HCT116 (cell line): Measurements from ENCODE around the gene TSC1. TPM values are rescaled to one million over a fixed set of nuclear protein-coding genes. Genes with fewer than 3 reads are reported as not detected.

ENCODE experiments used
- ATAC-seq: fragments of 200-7000 bp; cut with Tn5 transposase; 2 replicates; pipeline ENCODE4 v1.9.1; 2020; ENCODE audit warnings: mild to moderate bottlenecking, moderate library complexity
- BruUV-seq: library from RNA; stranded (reverse); fragments of 400-500 nt; replicated peaks from 2 replicates; lab custom pipeline; 2021; lab: Mats Ljungman, UMichigan
- CTCF ChIA-PET: fragments of 300-600 bp; sonication (Branson Sonifier 250); formaldehyde crosslinking; loops from one replicate; lab custom pipeline; 2021; ENCODE audit warnings: antibody characterized with exemption; lab: Charles Lee
- POLR2A ChIA-PET: fragments of 300-600, 350-600 bp; sonication (Branson Sonifier 250); formaldehyde crosslinking; loops from one replicate; lab custom pipeline; 2021; ENCODE audit warnings: antibody characterized with exemption; lab: Charles Lee
- RAD21 ChIA-PET, 2 experiments: fragments of 300-600 bp; sonication (Branson Sonifier 250); formaldehyde crosslinking; loops; one replicate each; lab custom pipeline; 2023; ENCODE audit warnings: low total read pairs in 2 of 2; ENCODE audit not compliant: uncharacterized antibody in 2 of 2, unreplicated experiment in 2 of 2, low non-redundant PET in 1 of 2; lab: Charles Lee
- DNase-seq: peaks from one replicate; pipeline ENCODE4 v3.0.0-alpha.2; 2010; ENCODE audit warnings: low read depth, low spot score
- H2AFZ ChIP-seq: fragments of 200-600 bp; shearing (Covaris generic), sonication (generic); 2 replicates; pipeline ENCODE4 v1.6.1; 2017; ENCODE audit warnings: low read depth, mixed run types, mixed read lengths, antibody characterized with exemption, low read length; ENCODE audit not compliant: poor library complexity, severe bottlenecking
- H3K27ac ChIP-seq: 2 replicates; pipeline ENCODE4 v1.5.1; 2012; ENCODE audit warnings: low read depth, low read length
- H3K27me3 ChIP-seq: fragments of 200-600 bp; sonication (generic); 2 replicates; pipeline ENCODE4 v1.6.1; 2016; ENCODE audit warnings: mixed run types, low read length, mixed read lengths; ENCODE audit not compliant: insufficient read depth
- H3K36me3 ChIP-seq, 2 experiments: fragments of 200-500 bp in 1 of 2; fragments of 200-600 bp in 1 of 2; sonication (Bioruptor generic) in 1 of 2; sonication (generic) in 1 of 2; 2 replicates each; pipeline versions ENCODE4 v1.5.1 to v1.6.1; 2014 to 2016; ENCODE audit warnings: low read length in 2 of 2, inconsistent platforms in 1 of 2, mixed read lengths in 1 of 2, mixed run types in 1 of 2; ENCODE audit not compliant: insufficient read depth in 2 of 2, control insufficient read depth in 1 of 2
- H3K4me1 ChIP-seq, 2 experiments: fragments of 200-600 bp in 1 of 2; sonication (generic) in 1 of 2; 2 replicates each; pipeline versions ENCODE4 v1.5.1 to v1.6.1; 2012 to 2017; ENCODE audit warnings: low read length in 2 of 2, inconsistent platforms in 1 of 2, mild to moderate bottlenecking in 1 of 2, mixed read lengths in 1 of 2, mixed run types in 1 of 2, moderate library complexity in 1 of 2; ENCODE audit not compliant: insufficient read depth in 2 of 2, control insufficient read depth in 1 of 2
- H3K4me2 ChIP-seq: fragments of 200-600 bp; sonication (generic); 2 replicates; pipeline ENCODE4 v1.6.1; 2017; ENCODE audit warnings: mixed run types, low read length, mixed read lengths
- H3K4me3 ChIP-seq, 2 experiments: fragments of 200-600 bp in 1 of 2; sonication (generic) in 1 of 2; replicated peaks in 1 of 2; 2 replicates each; pipeline ENCODE4 v1.5.1; 2011 to 2016; ENCODE audit warnings: low read length in 2 of 2, control low read depth in 1 of 2, low read depth in 1 of 2, mild to moderate bottlenecking in 1 of 2, mixed read lengths in 1 of 2, mixed run types in 1 of 2
- H3K79me2 ChIP-seq: fragments of 200-600 bp; sonication (generic); 2 replicates; pipeline ENCODE4 v1.6.1; 2017; ENCODE audit warnings: mild to moderate bottlenecking, mixed run types, low read length, moderate library complexity, mixed read lengths; ENCODE audit not compliant: insufficient read depth
- H3K9ac ChIP-seq: fragments of 200-600 bp; sonication (generic); 2 replicates; pipeline ENCODE4 v1.6.1; 2016; ENCODE audit warnings: low read length, mixed read lengths
- H3K9me2 ChIP-seq: fragments of 200-600 bp; sonication (generic), shearing (Covaris generic); 2 replicates; pipeline ENCODE4 v1.6.1; 2017; ENCODE audit warnings: mixed run types, mild to moderate bottlenecking, moderate library complexity; ENCODE audit not compliant: insufficient read depth
- H3K9me3 ChIP-seq, 2 experiments: fragments of 200-500 bp in 1 of 2; fragments of 200-600 bp in 1 of 2; sonication (Bioruptor generic) in 1 of 2; sonication (generic) in 1 of 2; 2 replicates each; pipeline ENCODE4 v1.6.1; 2014 to 2017; ENCODE audit warnings: low read length in 2 of 2, mixed read lengths in 2 of 2, inconsistent platforms in 1 of 2, low read depth in 1 of 2, mild to moderate bottlenecking in 1 of 2, mixed run types in 1 of 2, moderate library complexity in 1 of 2; ENCODE audit not compliant: control insufficient read depth in 1 of 2, insufficient read depth in 1 of 2
- H4K20me1 ChIP-seq: fragments of 200-600 bp; sonication (generic), shearing (Covaris generic); 2 replicates; pipeline ENCODE4 v1.6.1; 2017; ENCODE audit warnings: mixed run types, mild to moderate bottlenecking, moderate library complexity; ENCODE audit not compliant: insufficient read depth
- CEBPB ChIP-seq: IDR thresholded peaks from 2 replicates; pipeline ENCODE4 v1.6.1; 2012; ENCODE audit warnings: low read depth
- EGR1 ChIP-seq: IDR thresholded peaks from 2 replicates; pipeline ENCODE4 v1.6.1; 2012; ENCODE audit warnings: low read depth
- EZH2 ChIP-seq: fragments of 200-600 bp; sonication (generic); IDR thresholded peaks from 2 replicates; pipeline ENCODE4 v1.6.1; 2017; ENCODE audit warnings: antibody characterized with exemption, mixed run types
- FOSL1 ChIP-seq: IDR thresholded peaks from 2 replicates; pipeline ENCODE4 v1.6.1; 2012; ENCODE audit warnings: low read depth
- POLR2A ChIP-seq: IDR thresholded peaks from 2 replicates; pipeline ENCODE4 v1.7.0; 2011; ENCODE audit warnings: borderline replicate concordance; ENCODE audit not compliant: insufficient read depth, insufficient read length; ENCODE audit errors: extremely low read depth
- RAD21 ChIP-seq: IDR thresholded peaks from 2 replicates; pipeline ENCODE4 v1.6.1; 2012; ENCODE audit warnings: low read depth, mild to moderate bottlenecking
- SIN3A ChIP-seq: IDR thresholded peaks from 2 replicates; pipeline ENCODE4 v1.6.1; 2012; ENCODE audit warnings: low read depth
- ZBTB33 ChIP-seq: IDR thresholded peaks from 2 replicates; pipeline ENCODE4 v1.6.1; 2011; ENCODE audit warnings: mild to moderate bottlenecking, low read length, moderate library complexity; ENCODE audit not compliant: insufficient replicate concordance; ENCODE audit errors: extremely low read depth
- ZFX ChIP-seq: fragments of 450-650 bp; IDR thresholded peaks from 2 replicates; pipeline ENCODE4 v1.6.1; 2017
- intact Hi-C: fragments of 100-400 bp; cut with micrococcal nuclease; formaldehyde crosslinking; loops from 2 replicates; pipeline ENCODE4 v1.10.0; 2022
- total RNA-seq: library from RNA; stranded (reverse); gene quantifications from one replicate; pipeline ENCODE4 v1.2.1, GENCODE V29; 2021; ENCODE audit not compliant: unreplicated experiment
- TF ChIP-seq, protein P1 (sequence below): IDR thresholded peaks from 2 replicates; pipeline ENCODE4 v1.6.1; 2012
- TF ChIP-seq, protein P2 (sequence below): IDR thresholded peaks from 2 replicates; pipeline ENCODE4 v1.6.1; 2012

Gene TSC1
- total RNA-seq, 1 experiment from 2014 or later: 34.5 TPM

- RAD21 ChIA-PET: no interaction called here
- no peak for TF ChIP-seq CEBPB
- no peak for TF ChIP-seq SIN3A
- TF ChIP-seq ZFX: no peak
- no peak for TF ChIP-seq RAD21
- TF ChIP-seq, protein P1, sequence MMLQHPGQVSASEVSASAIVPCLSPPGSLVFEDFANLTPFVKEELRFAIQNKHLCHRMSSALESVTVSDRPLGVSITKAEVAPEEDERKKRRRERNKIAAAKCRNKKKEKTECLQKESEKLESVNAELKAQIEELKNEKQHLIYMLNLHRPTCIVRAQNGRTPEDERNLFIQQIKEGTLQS: no peak
- TF ChIP-seq, all 23 proteins: peak for 0
- Histone ChIP-seq H3K36me3 (no peaks in the 10 kb centered on the region), H3K9me2 (no peaks in the 10 kb centered on the region), H3K9me3 (no peaks in the 10 kb centered on the region), H4K20me1 (no peaks in the 10 kb centered on the region), H3K27ac (no peak overlapping the region), H3K27me3 (peaks cover 4% of the 10 kb centered on the region; the same call in 1 of the 2 replicates), H3K79me2 (no peaks in the 10 kb centered on the region), H3K9ac (no peak overlapping the region), H3K4me1 (no peaks in the 10 kb centered on the region), H3K4me3 (no peak overlapping the region), H3K4me2 (no peak overlapping the region), H2AFZ (no peak overlapping the region)
- intact Hi-C loops: no loop called here
- ATAC-seq (no peak), DNase-seq (no peak)
- no TSS peak for BruUV-seq
- ChIA-PET POLR2A (no interaction called here), CTCF (no interaction called here)
These were observed 80.1 kb downstream of the TSC1 start for GRCh38 chr9:132864277-132864676.

DNA sequence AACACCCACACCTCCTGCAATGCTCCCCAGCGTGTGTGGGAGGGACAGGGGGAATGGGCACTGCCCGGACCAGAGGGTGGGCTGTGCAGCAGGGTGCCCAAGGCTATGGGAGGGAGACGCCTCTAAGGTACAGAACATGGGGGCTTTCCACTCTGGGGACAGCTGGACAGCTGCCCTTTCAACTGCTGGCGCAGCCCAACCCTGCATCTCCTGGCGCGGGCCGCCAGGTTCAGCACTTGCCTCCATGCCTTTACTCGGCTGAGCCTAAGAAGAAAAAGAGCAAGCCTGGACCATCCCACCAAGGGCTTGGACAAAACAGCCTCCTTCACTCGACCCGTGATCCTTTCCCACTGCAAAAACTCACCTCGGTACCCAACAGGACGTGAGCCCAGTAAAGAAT is 81.3 kb downstream of the TSC1 start:
- no peak overlapping the region for H3K4me2 ChIP-seq
- intact Hi-C loops: no loop called here
- no peak overlapping the region for H2AFZ ChIP-seq
- RAD21 ChIA-PET: no interaction called here
- POLR2A ChIA-PET: no interaction called here
- H3K79me2 ChIP-seq: no peaks in the 10 kb centered on the region
- H3K9ac ChIP-seq: no peak overlapping the region
- H4K20me1 ChIP-seq: no peaks in the 10 kb centered on the region
- H3K36me3 ChIP-seq: no peaks in the 10 kb centered on the region
- CTCF ChIA-PET: no interaction called here
- no peaks in the 10 kb centered on the region for H3K9me2 ChIP-seq
- no peaks in the 10 kb centered on the region for H3K9me3 ChIP-seq
- H3K4me3 ChIP-seq: no peak overlapping the region
- no peak overlapping the region for H3K27ac ChIP-seq
- ATAC-seq: no peak
- TF ChIP-seq POLR2A: no peak
- no peak for TF ChIP-seq FOSL1
- no peak for TF ChIP-seq ZBTB33
- TF ChIP-seq, protein P2, sequence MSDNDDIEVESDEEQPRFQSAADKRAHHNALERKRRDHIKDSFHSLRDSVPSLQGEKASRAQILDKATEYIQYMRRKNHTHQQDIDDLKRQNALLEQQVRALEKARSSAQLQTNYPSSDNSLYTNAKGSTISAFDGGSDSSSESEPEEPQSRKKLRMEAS: no peak
- TF ChIP-seq EGR1: no peak
- TF ChIP-seq EZH2: no peak
- TF ChIP-seq, all 23 proteins: peak for 0
- Histone ChIP-seq H3K27me3 (peaks cover 7% of the 10 kb centered on the region; the same call in 1 of the 2 replicates), H3K4me1 (peaks cover 3 to 5% of the 10 kb centered on the region in 2 experiments)
- BruUV-seq: no TSS peak
- DNase-seq: no peak
